GM23338 (cell line): ENCODE results near the gene DNAJC17.

Experiments used
- CREB1 ChIP-seq: fragments of 250-450 bp; sonication (Bioruptor Pico); IDR thresholded peaks from 2 replicates; pipeline ENCODE4 v1.5.0; 2020; ENCODE audit warnings: low read depth, mild to moderate bottlenecking, moderate library complexity
- CTCF ChIP-seq, 2 experiments: fragments of 200-600 bp in 1 of 2; sonication (generic) in 1 of 2; conservative IDR thresholded peaks; 2 replicates each; pipeline versions ENCODE4 v1.5.1 to v1.6.1; 2016 to 2017; ENCODE audit warnings: antibody characterized with exemption in 2 of 2, low read depth in 2 of 2, mild to moderate bottlenecking in 2 of 2, moderate library complexity in 1 of 2
- EZH2 ChIP-seq: fragments of 200-600 bp; sonication (generic); IDR thresholded peaks from one replicate; pipeline ENCODE4 v1.8.0; 2017; ENCODE audit warnings: antibody characterized with exemption, mild to moderate bottlenecking, low read depth; ENCODE audit not compliant: unreplicated experiment
- EZH2phosphoT487 ChIP-seq: fragments of 200-600 bp; sonication (generic); IDR thresholded peaks from one replicate; pipeline ENCODE4 v1.8.1; 2018; ENCODE audit warnings: antibody characterized with exemption; ENCODE audit not compliant: unreplicated experiment
- POLR2AphosphoS5 ChIP-seq: IDR thresholded peaks from 2 replicates; pipeline ENCODE4 v1.6.1; 2016; ENCODE audit warnings: antibody characterized with exemption, low read depth
- ZNF114 ChIP-seq: fragments of 250-450 bp; sonication (Bioruptor Pico); IDR thresholded peaks from 2 replicates; pipeline ENCODE4 v1.5.0; 2020; ENCODE audit warnings: mild to moderate bottlenecking, moderate library complexity
- ZNF331 ChIP-seq: fragments of 250-450 bp; sonication (Bioruptor Pico); IDR thresholded peaks from 2 replicates; pipeline ENCODE4 v1.5.0; 2020; ENCODE audit warnings: low read depth, mild to moderate bottlenecking, moderate library complexity
- TF ChIP-seq, protein P1 (sequence below): IDR thresholded peaks from one replicate; pipeline ENCODE4 v1.6.1; 2018; ENCODE audit warnings: antibody characterized with exemption; ENCODE audit not compliant: unreplicated experiment

DNA sequence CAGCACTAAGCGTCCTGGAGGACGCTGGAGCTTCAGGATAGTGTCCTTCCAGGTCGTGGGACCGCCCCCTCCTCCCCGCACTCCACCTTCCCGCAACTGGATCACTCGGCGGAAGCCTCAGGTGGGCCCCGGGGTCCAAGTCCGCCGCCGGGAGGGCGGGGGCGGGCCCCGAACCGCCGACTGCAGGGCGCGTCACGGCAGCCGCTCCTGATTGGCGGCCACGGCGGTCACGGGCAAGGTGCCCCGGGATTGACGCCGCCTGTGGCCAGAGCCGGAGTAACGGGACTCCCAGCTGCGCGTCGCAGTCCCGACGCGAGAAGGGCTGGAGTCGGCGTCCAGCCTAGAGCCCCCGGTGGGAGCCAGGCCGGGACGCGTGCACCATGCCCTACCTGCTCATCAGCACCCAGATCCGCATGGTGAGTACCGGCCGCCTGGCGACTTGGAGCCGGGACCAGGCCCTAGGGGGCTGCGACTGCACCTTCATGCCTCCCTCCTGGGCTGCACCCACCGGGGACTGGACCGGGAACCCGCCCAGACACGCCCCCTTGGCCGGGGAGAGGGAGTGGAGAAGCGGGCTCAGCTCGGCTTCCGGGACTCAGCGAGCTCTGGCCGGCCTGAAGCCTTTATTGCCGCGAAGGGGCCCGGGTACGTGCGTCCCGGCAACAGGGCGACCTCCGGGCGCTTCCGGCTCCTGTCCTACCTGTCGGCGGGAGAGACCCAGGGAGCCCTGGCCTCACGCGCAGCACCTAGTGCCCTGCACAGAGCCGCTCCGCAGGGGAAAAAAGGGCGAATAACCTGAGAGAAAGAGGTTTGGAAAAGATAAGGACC is 43.3 kb downstream of the DNAJC17 start, which contains the start of gene GCHFR:
- no peak for TF ChIP-seq EZH2
- TF ChIP-seq CTCF (conservative IDR thresholded peaks at IDR 0.05; ENCODE audit: low read depth in 2 of 2): peak in 1 of 2 experiments; percentile 32; a peak in 1 of 4 replicates
- TF ChIP-seq, protein P1, sequence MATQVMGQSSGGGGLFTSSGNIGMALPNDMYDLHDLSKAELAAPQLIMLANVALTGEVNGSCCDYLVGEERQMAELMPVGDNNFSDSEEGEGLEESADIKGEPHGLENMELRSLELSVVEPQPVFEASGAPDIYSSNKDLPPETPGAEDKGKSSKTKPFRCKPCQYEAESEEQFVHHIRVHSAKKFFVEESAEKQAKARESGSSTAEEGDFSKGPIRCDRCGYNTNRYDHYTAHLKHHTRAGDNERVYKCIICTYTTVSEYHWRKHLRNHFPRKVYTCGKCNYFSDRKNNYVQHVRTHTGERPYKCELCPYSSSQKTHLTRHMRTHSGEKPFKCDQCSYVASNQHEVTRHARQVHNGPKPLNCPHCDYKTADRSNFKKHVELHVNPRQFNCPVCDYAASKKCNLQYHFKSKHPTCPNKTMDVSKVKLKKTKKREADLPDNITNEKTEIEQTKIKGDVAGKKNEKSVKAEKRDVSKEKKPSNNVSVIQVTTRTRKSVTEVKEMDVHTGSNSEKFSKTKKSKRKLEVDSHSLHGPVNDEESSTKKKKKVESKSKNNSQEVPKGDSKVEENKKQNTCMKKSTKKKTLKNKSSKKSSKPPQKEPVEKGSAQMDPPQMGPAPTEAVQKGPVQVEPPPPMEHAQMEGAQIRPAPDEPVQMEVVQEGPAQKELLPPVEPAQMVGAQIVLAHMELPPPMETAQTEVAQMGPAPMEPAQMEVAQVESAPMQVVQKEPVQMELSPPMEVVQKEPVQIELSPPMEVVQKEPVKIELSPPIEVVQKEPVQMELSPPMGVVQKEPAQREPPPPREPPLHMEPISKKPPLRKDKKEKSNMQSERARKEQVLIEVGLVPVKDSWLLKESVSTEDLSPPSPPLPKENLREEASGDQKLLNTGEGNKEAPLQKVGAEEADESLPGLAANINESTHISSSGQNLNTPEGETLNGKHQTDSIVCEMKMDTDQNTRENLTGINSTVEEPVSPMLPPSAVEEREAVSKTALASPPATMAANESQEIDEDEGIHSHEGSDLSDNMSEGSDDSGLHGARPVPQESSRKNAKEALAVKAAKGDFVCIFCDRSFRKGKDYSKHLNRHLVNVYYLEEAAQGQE: no peak
- TF ChIP-seq POLR2AphosphoS5: peak; percentile 67
- TF ChIP-seq ZNF114 (CRISPR knock-in tag): no peak
- peak; percentile 75 for TF ChIP-seq CREB1 (CRISPR knock-in tag)
- no peak for TF ChIP-seq EZH2phosphoT487
- TF ChIP-seq ZNF331 (CRISPR knock-in tag): no peak
